Fibroblast of peridontal ligament (primary cell): ENCODE measurements around the gene UNK.

Experiments
- DNase-seq: peaks from one replicate; pipeline ENCODE4 v3.0.0-alpha.2; 2010; ENCODE audit errors: extremely low read depth

Gene UNK

DNA sequence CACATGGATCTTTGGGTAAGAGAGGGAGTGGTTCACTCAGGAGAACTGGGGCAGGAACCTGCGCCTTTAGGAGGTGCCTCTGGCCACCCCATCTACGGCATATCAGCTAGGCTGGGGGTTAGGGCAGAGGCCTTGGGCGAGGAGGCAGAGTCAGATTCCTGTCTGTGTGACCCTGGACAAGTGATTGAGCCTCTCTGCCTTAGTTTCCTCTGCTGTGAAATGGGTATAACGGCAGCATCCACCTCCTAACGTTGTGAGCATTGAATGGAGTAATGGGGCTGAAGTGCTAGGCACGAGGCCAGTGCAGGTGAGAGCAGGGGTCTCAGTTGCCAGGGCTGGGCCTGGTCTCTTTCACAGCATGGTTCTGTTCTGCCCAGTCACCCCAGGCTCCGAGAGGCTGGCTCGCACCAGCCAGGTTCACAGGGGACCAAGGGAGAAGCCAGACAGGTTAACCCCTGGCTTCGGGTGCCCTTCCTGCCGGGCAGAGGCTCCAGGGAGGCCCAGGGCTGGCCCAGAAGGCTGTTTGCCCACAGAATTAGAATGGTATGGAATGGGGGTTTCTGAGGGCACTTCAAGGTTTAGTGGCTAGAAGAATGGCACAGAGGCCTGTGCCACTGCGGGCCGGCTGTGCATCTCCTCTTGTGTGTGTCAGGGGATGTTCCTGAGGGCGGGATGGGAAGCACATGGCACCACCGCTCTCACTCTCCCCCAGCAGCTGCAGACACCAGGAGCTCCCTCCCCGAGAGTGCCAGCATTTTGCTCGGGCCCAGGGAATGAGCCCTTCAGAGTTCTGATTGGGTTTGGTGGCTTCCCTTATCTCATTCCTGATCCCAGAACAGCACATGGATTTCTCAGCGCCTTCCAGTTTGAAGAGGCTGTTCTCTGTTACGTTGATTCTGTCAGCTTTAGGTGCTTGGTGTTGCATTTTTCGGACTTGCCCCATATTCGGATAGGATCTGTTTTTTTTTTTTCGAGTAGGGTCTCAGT is 35.8 kb downstream of the UNK start:
- DNase-seq, result no peak

- DNase-seq, result no peak
Observed at GRCh38 chr17:75821552-75821951, 36.9 kb downstream of the UNK start.

GRCh38 chr17:75822119-75822799 is 37.7 kb downstream of the UNK start:
- no peak for DNase-seq

- no peak for DNase-seq
Observed at GRCh38 chr17:75822800-75823166, 38.2 kb downstream of the UNK start.

GRCh38 chr17:75823257-75824041 is 38.8 kb downstream of the UNK start:
- no peak for DNase-seq

DNA sequence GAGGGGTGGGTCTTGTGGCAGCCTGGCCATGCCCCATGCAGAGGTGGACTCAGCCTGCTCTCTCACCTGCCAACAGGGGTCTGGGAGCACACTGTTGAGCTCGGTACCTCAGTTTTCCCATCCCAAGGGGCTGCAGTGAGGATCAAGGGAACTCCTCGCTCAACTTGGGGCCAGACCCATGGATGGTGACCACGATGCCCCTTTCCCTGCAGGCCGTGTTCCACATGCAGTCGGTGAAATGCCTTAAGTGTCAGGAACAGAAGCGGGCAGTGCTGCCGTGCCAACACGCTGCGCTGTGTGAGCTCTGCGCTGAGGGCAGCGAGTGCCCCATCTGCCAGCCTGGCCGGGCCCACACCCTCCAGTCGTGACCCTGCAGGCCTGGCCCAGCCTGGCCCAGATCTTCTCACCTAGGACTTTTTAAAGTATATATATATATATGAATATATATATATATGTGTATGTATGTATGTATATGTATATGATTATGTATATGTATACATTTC is 39.5 kb downstream of the UNK start:
- DNase-seq, result no peak

GRCh38 chr17:75824666-75825065 is 40.1 kb downstream of the UNK start:
- no peak for DNase-seq

DNA sequence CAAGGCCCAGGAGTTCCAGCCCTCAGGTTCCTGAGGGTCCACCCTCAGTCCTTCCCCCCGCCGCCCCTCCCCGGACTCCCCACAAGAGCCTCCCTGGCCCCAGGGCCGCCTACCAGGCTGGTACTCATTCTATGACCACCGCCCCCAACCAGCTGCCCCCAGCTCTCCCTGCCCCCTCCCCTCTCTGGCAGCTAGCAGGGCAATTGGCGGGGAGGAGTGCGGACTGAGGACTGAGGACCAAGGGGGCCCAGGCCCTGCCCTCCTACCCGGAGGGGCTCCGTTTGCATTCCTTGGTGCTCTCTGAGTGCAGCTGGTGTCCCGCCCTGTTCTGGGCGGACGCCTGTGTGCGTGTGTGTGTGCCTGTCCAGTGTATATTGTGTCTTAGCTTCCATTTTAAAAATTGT is 40.5 kb downstream of the UNK start:
- DNase-seq, result no peak

- no peak for DNase-seq
Observed at GRCh38 chr17:75825748-75826370, 41.3 kb downstream of the UNK start.

DNA sequence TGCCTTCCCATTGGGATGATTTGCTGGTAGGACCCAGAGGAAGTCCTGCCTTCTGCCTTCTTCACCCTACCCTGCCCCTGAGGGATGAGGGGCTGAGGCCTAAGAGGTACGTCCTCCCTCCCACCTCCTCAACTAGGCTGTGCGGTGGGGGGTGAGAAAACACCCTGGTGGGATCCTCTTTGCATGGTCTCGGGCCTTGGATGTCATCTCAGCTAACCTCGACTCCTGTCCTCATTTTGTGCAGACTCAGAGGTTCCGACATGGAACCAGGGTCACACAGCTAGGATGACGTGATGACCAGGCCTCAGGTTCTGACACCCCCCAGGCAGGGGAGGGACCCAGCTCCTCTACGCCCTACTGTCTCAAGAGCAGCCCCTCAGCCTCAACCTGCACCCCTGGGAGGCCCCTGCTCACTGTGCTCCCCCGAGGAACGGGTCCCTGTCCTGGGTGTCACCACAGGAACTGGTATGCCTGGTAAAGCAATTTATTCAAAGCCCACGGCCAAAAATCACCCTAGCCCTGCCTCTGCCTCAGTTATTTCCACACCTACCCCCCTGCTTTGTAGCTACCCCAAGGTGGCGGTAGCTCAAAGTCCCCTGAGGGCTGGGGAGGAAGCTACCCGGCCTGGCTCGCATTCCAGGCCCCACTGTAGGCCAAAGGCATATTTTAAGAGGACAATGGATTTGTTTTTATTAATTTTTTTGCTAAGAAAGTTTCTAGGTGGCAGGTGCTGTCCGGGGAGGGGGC is 42.1 kb downstream of the UNK start:
- DNase-seq, result no peak

GRCh38 chr17:75827308-75828075 is 42.9 kb downstream of the UNK start:
- DNase-seq, result peak; percentile 45

GRCh38 chr17:75828076-75828400 is 43.4 kb downstream of the UNK start:
- DNase-seq, result no peak

- no peak for DNase-seq
Observed at GRCh38 chr17:75828741-75829140, 44.1 kb downstream of the UNK start.

- no peak for DNase-seq
Observed at GRCh38 chr17:75829747-75830146, 45.1 kb downstream of the UNK start.

DNA sequence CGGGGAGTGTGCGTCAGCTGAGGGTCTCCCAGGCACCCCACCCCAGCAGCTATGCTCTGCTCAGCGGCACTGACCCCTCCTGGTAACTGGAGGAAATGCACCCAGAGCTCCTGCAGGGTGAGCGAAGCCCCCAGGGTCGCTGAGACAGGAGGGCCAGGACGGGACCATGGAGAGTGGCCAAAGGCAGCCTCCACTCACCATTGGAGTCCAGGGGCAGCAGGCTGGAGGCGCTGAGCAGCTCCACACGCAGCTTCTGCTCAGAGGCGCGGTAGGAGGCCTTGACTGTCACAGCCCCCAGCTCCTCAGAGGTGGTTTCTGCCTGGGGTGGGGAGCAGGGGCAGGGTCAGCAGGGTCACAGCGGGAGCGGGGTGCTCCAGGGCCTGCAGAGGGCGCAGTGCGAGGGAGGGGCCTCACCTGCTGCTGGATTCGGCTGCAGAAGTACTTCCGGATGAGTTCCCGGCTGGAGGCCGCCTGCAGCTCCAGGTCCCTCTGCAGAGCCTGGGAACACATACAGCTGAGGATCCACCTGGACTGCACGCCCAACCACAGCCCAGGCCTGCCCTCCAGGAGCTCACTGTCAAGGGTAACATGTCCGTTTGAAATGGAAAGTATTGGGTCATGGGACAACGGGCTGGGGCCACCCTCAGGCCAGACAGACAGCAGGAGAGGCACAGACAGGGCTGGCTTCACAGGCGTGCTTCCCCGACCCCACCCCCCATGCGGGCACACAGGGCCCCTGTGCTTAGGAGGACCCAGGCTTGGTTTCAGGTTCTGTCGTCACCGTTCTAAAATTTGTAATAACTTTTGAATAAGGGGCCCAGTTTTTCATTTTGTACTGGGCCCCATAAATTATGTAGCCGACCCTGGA is 45.8 kb downstream of the UNK start:
- DNase-seq, result no peak

GRCh38 chr17:75831032-75831571 is 46.5 kb downstream of the UNK start:
- DNase-seq, result no peak

GRCh38 chr17:75832164-75832651 is 47.6 kb downstream of the UNK start:
- peak; percentile 37 for DNase-seq

GRCh38 chr17:75832652-75833400 is 48.2 kb downstream of the UNK start:
- DNase-seq, result no peak
